Activated CD4-positive, alpha-beta T cell treated with anti-CD3 and anti-CD28 coated beads, Interleukin-2, amount 10 ng/mL, durations not matched to agents 24 days and 14 days (primary cell): ENCODE results near the gene PSAT1. TPM values are rescaled to one million over a fixed set of nuclear protein-coding genes. Genes with fewer than 3 reads are reported as not detected.

Source experiments
- DNase-seq: peaks from one replicate; pipeline ENCODE4 v3.0.0; 2022
- H3K27ac Mint-ChIP-seq: one replicate; pipeline ENCODE4 v1.8.0; 2022; ENCODE audit warnings: mild to moderate bottlenecking, mixed read lengths
- H3K27me3 Mint-ChIP-seq: one replicate; pipeline ENCODE4 v1.8.0; 2022; ENCODE audit warnings: mixed read lengths
- H3K36me3 Mint-ChIP-seq: one replicate; pipeline ENCODE4 v1.8.0; 2022; ENCODE audit warnings: low read depth, mild to moderate bottlenecking, mixed read lengths
- H3K4me1 Mint-ChIP-seq: one replicate; pipeline ENCODE4 v1.8.0; 2021; ENCODE audit warnings: mixed read lengths
- H3K4me3 Mint-ChIP-seq: one replicate; pipeline ENCODE4 v1.8.0; 2022; ENCODE audit warnings: mild to moderate bottlenecking, moderate library complexity, mixed read lengths
- H3K9me3 Mint-ChIP-seq: one replicate; pipeline ENCODE4 v1.8.0; 2021; ENCODE audit warnings: mixed read lengths
- intact Hi-C: fragments of 100-400 bp; cut with micrococcal nuclease; formaldehyde crosslinking; loops from one replicate; pipeline ENCODE4 v1.15.1; 2023
- total RNA-seq: library from RNA; stranded (reverse); gene quantifications from 2 replicates; pipeline ENCODE4 v1.2.3, GENCODE V29; 2022

The PSAT1 gene
- total RNA-seq, 1 donor from 2014 or later: 91.3 TPM

DNA sequence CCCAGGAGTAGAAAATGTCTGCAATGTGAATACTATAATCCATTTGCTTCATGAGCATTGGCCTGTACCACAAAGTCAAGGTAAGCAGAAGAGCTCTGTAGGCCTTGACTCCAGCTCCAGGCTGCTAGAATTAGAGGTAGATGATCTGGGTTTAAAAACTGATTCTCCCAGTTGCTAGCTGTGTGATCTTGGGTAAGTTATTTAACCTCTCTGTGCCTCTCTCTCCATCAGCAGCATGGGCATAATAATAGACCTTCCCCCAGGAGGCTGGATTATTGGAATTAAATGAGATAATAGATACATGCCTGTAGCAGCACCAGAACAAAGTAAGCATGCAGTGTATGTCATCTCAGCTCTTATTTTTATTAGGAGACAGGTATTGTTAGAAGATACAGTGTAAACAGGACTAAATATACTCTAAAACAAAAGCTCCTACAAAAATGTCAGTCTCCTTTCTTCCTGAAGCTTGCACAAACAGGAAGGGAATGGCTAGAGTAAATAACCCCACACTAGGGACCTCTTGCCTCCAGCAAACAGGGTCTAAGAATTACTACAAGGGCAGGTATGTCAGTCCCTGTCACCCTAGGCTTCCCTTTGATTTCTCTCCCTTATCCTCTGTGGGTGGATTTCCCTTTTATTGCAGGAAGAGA, 57.5 kb downstream of the PSAT1 start:
- intact Hi-C loops: no loop called here
- Mint-ChIP-seq H3K27ac (no peak overlapping the region), H3K9me3 (peaks cover 4% of the 10 kb centered on the region), H3K27me3 (no peaks in the 10 kb centered on the region), H3K4me3 (no peak overlapping the region), H3K4me1 (peaks cover 11% of the 10 kb centered on the region), H3K36me3 (no peaks in the 10 kb centered on the region)
- no peak for DNase-seq

DNA sequence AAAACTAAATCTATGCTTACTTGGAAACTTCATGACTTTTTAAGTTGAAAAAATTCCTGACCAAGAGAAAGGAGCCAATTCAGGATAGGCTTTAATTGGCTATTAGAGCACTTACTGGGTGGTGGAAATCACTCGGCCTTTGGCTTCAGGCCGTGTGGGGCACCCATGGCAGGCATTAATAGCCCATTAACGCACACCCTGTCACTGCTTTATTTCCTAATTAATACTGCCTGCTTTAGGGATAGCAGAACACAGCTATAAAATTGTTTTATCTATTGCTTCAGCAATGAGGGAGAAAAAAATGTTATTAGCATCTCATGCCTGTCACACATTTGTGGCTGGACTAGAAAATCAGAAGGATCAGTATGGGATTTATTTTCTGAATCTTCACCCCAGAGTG, 58.1 kb downstream of the PSAT1 start:
- H3K27me3 Mint-ChIP-seq: no peaks in the 10 kb centered on the region
- no peaks in the 10 kb centered on the region for H3K36me3 Mint-ChIP-seq
- peaks cover 4% of the 10 kb centered on the region for H3K9me3 Mint-ChIP-seq

DNA sequence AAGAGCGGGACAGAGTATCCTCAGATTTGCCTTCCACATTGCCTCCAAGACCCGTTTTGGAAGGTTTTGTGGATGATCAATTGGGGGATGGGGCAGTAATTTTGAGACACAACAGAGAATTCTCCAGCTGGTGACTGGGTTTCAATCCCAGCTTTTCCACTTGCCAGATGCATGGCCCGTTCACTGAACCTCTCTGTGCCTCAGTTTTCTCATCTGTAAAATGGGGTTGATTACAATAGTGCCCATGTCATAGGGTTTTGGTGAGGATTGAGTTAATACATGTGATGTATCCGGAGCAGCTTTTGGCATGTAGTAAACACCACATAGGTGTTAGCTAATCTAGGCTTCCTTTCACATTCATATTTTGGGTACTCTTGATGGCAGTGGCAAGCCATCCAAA, 59.7 kb downstream of the PSAT1 start:
- intact Hi-C loops: no loop called here
- Mint-ChIP-seq H3K27me3 (peaks cover 2% of the 10 kb centered on the region), H3K36me3 (no peaks in the 10 kb centered on the region), H3K9me3 (no peaks in the 10 kb centered on the region), H3K4me3 (no peak overlapping the region), H3K27ac (no peak overlapping the region), H3K4me1 (peaks cover 10% of the 10 kb centered on the region)
- no peak for DNase-seq

More for the DNA sequence above, 58.1 kb downstream of the PSAT1 start:
- no peak overlapping the region for H3K27ac Mint-ChIP-seq
- H3K4me3 Mint-ChIP-seq: no peak overlapping the region
- peaks cover 11% of the 10 kb centered on the region for H3K4me1 Mint-ChIP-seq
- intact Hi-C loops: no loop called here
- DNase-seq: no peak

DNA sequence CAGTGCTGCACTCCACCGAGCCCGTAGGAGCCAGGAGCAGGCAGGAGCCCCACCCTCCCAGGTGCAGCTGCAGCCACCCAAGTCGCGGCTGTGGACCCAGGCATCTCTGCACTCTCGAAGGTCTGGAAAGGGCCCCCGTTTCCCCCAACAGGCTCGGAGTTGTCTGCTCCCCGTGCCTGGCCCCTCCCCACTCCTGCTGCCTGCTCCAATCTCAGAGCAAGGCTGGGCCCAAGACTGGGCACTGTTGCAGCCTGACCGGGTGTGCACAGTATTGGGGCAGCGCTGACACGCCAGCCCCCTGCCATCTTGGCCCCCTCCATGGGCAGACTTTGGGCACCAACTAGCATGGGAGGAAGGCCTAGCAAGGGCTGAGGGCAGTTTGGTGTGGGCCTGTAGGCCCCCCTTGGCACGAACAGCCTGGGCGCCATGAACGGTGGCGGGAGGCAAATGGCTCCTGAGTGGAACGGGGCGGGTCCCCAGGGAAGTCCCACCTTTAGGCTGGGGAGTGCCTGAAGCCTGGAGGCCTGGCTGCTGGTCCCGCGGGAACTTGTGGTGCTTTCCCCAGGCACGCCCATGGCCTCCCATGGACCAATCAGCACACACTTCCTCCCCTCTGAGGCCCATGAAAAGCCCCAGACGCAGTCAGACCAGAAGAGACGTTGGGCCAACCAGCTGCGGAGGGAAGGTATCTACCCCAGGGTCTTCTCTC, 60.4 kb downstream of the PSAT1 start:
- Mint-ChIP-seq H3K9me3 (no peaks in the 10 kb centered on the region), H3K27ac (no peak overlapping the region), H3K4me3 (no peak overlapping the region), H3K4me1 (peaks cover 3% of the 10 kb centered on the region), H3K27me3 (peaks cover 2% of the 10 kb centered on the region), H3K36me3 (no peaks in the 10 kb centered on the region)
- DNase-seq: no peak
- intact Hi-C loops: no loop called here

DNA sequence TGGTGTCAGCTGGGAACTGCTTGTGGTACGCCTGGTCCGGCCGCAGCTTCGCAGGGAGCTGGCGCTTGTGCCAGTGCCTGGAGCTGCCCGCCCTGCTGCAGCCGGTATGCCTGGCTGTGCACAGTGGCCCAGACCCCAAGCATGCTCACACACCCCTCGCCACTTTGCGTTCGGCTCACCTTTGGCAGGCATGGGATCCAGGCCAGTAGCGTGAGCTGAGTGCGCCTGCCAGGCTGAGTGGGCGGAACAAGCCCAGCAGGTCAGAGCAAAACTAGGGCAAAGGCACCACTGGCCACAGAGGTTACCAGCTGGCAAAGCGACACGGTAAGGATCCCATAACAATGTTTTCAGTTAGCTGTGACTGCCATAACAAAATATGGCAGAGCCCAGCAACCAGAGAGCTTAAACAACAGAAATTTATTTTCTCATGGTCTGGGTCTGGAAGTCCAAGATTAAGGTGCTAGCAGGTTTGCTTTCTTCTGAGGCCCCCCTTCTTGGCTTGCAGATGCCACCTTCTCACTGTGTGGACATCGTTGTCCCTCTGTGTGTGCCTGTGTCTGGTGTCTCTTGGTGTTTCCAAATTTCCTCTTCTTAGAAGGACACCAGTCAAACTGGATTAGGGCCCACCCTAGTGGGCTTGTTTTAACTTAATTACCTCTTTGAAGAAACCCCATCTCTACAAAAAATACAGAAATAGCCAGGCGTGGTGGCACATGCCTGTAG, 61.6 kb downstream of the PSAT1 start:
- H3K4me3 Mint-ChIP-seq: no peak overlapping the region
- no peaks in the 10 kb centered on the region for H3K9me3 Mint-ChIP-seq
- intact Hi-C loops: no loop called here
- H3K36me3 Mint-ChIP-seq: no peaks in the 10 kb centered on the region
- H3K27me3 Mint-ChIP-seq: peaks cover 3% of the 10 kb centered on the region
- no peak for DNase-seq
- H3K27ac Mint-ChIP-seq: no peak overlapping the region
- peaks cover 1% of the 10 kb centered on the region for H3K4me1 Mint-ChIP-seq

DNA sequence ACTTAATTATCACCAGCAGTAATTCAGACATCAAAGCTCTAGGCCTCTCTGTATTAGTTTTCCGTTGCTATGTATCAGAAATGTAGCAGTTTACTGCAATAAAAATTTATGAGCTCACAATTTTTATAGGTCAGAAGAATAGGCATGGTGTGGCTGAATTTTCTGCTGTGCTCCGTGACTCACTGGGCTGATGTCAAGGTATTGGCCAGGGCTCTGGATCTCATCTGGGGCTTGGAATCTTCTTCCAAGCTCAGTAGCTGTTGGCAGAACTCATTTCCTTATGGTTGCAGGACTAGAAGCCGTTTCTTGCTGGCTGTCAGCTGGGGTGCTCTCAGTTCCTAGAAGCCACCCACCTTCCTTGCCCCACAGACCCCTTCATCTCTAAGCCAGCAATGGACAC, 66.3 kb downstream of the PSAT1 start:
- Mint-ChIP-seq H3K27me3 (peaks cover 4% of the 10 kb centered on the region), H3K36me3 (no peaks in the 10 kb centered on the region), H3K9me3 (no peaks in the 10 kb centered on the region), H3K4me1 (peaks cover 1% of the 10 kb centered on the region), H3K4me3 (no peak overlapping the region), H3K27ac (no peak overlapping the region)
- no peak for DNase-seq
- intact Hi-C loops: loop anchor here (10.0 kb wide), 1 partner anchor 928 kb away; no protein-coding TSS in a partner anchor

DNA sequence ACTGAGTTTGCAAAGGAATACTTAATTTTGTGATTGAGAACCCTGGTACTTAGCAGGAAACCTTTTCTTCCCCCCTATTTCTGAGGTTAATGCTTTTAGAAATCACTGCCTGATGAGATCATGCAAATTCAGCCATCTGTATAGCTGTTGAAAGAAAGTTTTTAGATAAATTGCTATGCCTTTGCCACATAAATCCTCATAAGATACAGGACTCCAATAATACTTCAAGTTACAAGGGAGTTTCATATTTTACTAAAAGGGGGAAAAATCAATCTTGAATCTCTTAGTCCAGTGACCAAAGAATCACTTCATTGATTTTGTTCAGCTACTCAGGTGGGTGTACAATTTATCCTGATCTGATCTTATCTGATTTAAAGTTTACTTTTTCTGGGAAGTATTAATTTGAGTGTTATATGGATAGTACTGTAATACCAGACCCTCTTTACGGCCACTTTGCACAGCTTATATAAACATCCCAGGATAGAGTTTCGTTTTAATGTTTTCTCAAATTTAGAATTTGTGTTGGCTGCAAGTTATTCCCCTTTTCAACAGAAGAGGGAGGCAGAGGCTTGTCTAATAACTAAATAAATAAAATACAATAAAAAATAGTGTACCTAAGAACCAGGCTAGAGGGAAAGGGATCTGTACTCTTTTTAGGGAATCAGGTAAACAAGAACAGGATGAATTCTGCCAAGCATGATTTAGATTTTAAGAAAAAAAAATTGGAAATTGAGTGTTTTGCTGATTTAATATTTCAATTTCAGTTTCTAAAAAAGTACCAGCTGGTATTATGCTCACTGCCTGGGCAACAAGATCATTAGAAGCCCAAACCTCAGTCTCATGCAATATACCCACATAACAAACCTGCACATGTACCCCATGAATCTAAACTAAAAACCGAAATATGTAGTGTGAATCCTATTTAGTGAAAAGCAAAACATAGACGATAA, 69.1 kb downstream of the PSAT1 start:
- no peak overlapping the region for H3K27ac Mint-ChIP-seq
- no peaks in the 10 kb centered on the region for H3K9me3 Mint-ChIP-seq
- no peak for DNase-seq
- H3K36me3 Mint-ChIP-seq: no peaks in the 10 kb centered on the region
- intact Hi-C loops: loop anchor here (10.0 kb wide), 1 partner anchor 931 kb away; no protein-coding TSS in a partner anchor
- no peaks in the 10 kb centered on the region for H3K4me1 Mint-ChIP-seq
- peaks cover 7% of the 10 kb centered on the region for H3K27me3 Mint-ChIP-seq
- no peak overlapping the region for H3K4me3 Mint-ChIP-seq

DNA sequence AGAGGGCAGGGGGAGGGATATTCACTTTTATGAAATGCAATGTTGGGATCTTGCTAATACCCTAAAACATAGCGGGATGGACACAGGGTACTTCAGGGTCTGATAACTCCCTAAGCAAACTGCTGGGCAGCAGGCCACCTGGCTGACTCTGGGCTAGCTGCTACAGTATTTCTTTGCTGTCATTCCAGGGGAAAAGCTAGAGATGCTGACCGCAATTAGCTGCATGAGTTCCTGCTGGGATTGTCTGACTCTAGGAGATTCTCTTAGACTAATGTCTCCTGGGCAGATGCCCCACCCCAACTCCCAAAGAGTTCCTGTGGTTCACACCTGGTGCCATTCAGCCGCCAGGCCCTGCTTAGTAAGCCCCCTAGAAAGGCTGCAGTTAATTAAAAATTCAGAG, 69.9 kb downstream of the PSAT1 start:
- H3K36me3 Mint-ChIP-seq: no peaks in the 10 kb centered on the region
- no peak overlapping the region for H3K27ac Mint-ChIP-seq
- intact Hi-C loops: loop anchor here (10.0 kb wide), 1 partner anchor 932 kb away; no protein-coding TSS in a partner anchor
- no peaks in the 10 kb centered on the region for H3K9me3 Mint-ChIP-seq
- peaks cover 10% of the 10 kb centered on the region for H3K27me3 Mint-ChIP-seq
- no peak for DNase-seq
- H3K4me3 Mint-ChIP-seq: no peak overlapping the region
- no peaks in the 10 kb centered on the region for H3K4me1 Mint-ChIP-seq

DNA sequence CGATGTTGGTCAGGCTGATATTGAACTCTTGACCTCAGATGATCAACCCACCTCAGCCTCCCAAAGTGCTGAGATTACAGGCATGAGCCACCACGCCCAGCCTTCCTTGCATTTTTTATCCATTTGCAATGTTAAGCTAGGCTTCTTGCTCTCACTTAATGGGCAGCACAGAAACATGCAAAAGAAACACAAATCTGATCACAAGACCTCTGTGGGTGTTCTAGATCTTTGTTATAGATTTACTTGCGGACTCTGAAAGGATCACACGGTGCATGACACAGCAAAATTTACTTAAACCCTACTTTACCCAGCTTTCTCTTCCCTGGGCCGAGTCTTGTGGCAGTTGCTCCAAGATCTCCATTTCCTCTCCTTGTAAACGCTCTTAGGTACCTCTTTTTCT, 71.3 kb downstream of the PSAT1 start:
- no peak overlapping the region for H3K27ac Mint-ChIP-seq
- no peaks in the 10 kb centered on the region for H3K36me3 Mint-ChIP-seq
- H3K4me1 Mint-ChIP-seq: no peaks in the 10 kb centered on the region
- intact Hi-C loops: loop anchor here (10.0 kb wide), 1 partner anchor 933 kb away; no protein-coding TSS in a partner anchor
- no peaks in the 10 kb centered on the region for H3K9me3 Mint-ChIP-seq
- peaks cover 17% of the 10 kb centered on the region for H3K27me3 Mint-ChIP-seq
- no peak for DNase-seq
- no peak overlapping the region for H3K4me3 Mint-ChIP-seq

DNA sequence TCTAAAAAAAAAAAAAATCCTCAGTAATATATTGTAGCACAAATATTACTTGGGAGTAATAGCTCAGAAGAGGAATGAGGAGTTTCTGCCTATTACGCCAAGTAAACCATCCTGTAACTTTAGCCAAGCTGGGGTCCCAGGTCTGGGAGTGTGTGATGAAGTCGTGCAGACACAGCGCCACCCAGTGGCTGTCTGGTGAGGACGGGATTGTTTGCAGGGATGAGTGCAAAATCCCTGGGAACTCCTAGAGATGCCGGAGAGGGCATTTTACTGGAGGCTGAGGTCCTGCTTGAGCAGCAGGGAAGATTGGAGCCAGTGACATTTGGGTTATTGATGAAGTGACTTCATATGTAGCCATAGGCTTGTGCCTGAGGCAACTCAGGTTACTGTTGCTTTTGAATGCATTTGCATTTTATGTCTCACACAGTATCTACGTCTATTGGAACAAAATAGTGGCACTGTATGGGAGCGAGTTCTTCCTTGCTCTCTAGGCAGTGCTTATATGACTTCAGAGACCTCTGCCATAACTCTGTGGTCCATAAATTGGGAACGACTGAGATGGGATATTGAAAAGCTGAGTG, 72.8 kb downstream of the PSAT1 start:
- peak; percentile 86 for DNase-seq
- Mint-ChIP-seq H3K4me1 (no peaks in the 10 kb centered on the region), H3K36me3 (no peaks in the 10 kb centered on the region), H3K9me3 (no peaks in the 10 kb centered on the region), H3K27ac (no peak overlapping the region), H3K4me3 (no peak overlapping the region), H3K27me3 (peaks cover 18% of the 10 kb centered on the region)
- intact Hi-C loops: loop anchor here (1.0 to 10.0 kb wide), 2 partner anchors 108 to 935 kb away; no protein-coding TSS in a partner anchor

DNA sequence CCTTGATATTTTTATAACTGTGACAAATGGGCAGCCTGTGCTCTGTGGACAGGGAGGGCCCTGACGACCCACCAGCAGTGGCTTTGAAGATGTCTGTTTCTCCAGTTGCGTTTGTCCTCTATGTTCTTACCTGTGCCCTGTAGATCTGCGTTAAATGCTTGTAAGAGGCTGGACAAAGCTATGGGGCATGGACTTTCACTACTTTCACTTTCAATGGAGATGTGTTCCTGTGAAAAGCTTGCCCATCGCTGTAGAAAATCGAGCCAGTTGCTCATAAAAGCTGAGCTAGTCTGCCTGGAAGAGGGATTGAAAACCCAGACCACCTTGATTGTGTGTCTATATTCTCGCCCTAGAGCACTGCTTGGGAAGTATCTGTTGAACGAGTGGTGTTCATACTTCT, 74.1 kb downstream of the PSAT1 start:
- no peaks in the 10 kb centered on the region for H3K4me1 Mint-ChIP-seq
- no peak overlapping the region for H3K4me3 Mint-ChIP-seq
- peaks cover 18% of the 10 kb centered on the region for H3K27me3 Mint-ChIP-seq
- no peak for DNase-seq
- no peaks in the 10 kb centered on the region for H3K9me3 Mint-ChIP-seq
- intact Hi-C loops: no loop called here
- no peak overlapping the region for H3K27ac Mint-ChIP-seq
- no peaks in the 10 kb centered on the region for H3K36me3 Mint-ChIP-seq

DNA sequence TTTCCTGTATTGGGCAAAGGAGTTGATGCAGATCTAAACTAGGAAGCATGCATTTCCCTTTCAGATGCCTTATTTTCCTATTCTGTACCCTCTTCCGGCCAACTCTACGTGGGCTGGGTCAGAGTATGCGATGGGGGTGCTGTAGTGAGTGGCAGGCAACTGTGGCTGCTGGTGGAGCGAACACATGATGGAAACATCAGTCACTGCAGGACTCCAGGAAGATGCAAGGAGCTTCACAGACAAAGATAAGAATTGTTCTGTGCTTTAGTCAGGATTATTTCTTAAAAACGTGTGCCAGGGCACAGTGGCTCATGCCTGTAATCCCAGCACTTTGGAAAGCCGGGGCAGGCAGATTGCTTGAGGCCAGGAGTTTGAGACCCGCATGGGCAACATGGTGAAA, 75.1 kb downstream of the PSAT1 start:
- peaks cover 18% of the 10 kb centered on the region for H3K27me3 Mint-ChIP-seq
- no peak overlapping the region for H3K27ac Mint-ChIP-seq
- intact Hi-C loops: no loop called here
- no peak for DNase-seq
- H3K36me3 Mint-ChIP-seq: no peaks in the 10 kb centered on the region
- H3K9me3 Mint-ChIP-seq: no peaks in the 10 kb centered on the region
- no peak overlapping the region for H3K4me3 Mint-ChIP-seq
- no peaks in the 10 kb centered on the region for H3K4me1 Mint-ChIP-seq
